IMR-90 (cell line): ENCODE data around the gene SERPINA1. TPM values are rescaled to one million over a fixed set of nuclear protein-coding genes. Genes with fewer than 3 reads are reported as not detected.

ENCODE experiments used
- ATAC-seq: fragments of 200-7000 bp; cut with Tn5 transposase; 2 replicates; pipeline ENCODE4 v1.9.1; 2020; ENCODE audit warnings: low read depth, mild to moderate bottlenecking, moderate library complexity
- BruUV-seq: library from RNA; stranded (reverse); fragments of 400-500 nt; replicated peaks from 2 replicates; lab custom pipeline; 2021; lab: Mats Ljungman, UMichigan
- CTCF ChIA-PET: fragments of 300-600 bp; formaldehyde crosslinking; extraction: SDS; loops from one replicate; lab custom pipeline; 2021; ENCODE audit warnings: antibody characterized with exemption; lab: Yijun Ruan, JAX
- POLR2A ChIA-PET: fragments of 300-600 bp; sonication (Branson Sonifier 250); formaldehyde crosslinking; loops from one replicate; lab custom pipeline; 2022; ENCODE audit warnings: antibody characterized with exemption; ENCODE audit not compliant: unreplicated experiment; lab: Charles Lee
- DNase-seq: peaks from one replicate; pipeline ENCODE4 v3.0.0; 2013
- H2AFZ ChIP-seq: replicated peaks from 2 replicates; pipeline ENCODE3; 2013; ENCODE audit warnings: low read length, mild to moderate bottlenecking; ENCODE audit not compliant: poor library complexity
- H2AK5ac ChIP-seq: 2 replicates; pipeline ENCODE4 v1.6.1; 2013; ENCODE audit warnings: low read depth, low read length, inconsistent platforms
- H2AK9ac ChIP-seq: replicated peaks from 2 replicates; pipeline ENCODE3; 2013; ENCODE audit warnings: mild to moderate bottlenecking, low read depth, low read length, moderate library complexity; ENCODE audit not compliant: poor library complexity
- H2BK120ac ChIP-seq: 2 replicates; pipeline ENCODE4 v1.6.1; 2013; ENCODE audit warnings: low read depth, low read length, inconsistent platforms
- H2BK15ac ChIP-seq: 3 replicates; pipeline ENCODE4 v1.6.1; 2013; ENCODE audit warnings: low read depth, low read length, inconsistent platforms
- H2BK20ac ChIP-seq: 2 replicates; pipeline ENCODE4 v1.6.1; 2013; ENCODE audit warnings: low read depth, mild to moderate bottlenecking, inconsistent platforms, low read length, moderate library complexity
- H2BK5ac ChIP-seq: 2 replicates; pipeline ENCODE4 v1.6.1; 2013; ENCODE audit warnings: mild to moderate bottlenecking, low read depth, low read length, inconsistent platforms; ENCODE audit not compliant: poor library complexity, severe bottlenecking
- H3K14ac ChIP-seq: replicated peaks from 2 replicates; pipeline ENCODE4 v1.6.1; 2013; ENCODE audit warnings: low read depth, low read length, inconsistent platforms
- H3K18ac ChIP-seq: 2 replicates; pipeline ENCODE4 v1.6.1; 2013; ENCODE audit warnings: low read depth, low read length, control low read depth
- H3K23ac ChIP-seq: 2 replicates; pipeline ENCODE4 v1.6.1; 2013; ENCODE audit warnings: low read depth, low read length, inconsistent platforms
- H3K27ac ChIP-seq: 2 replicates; pipeline ENCODE4 v1.5.1; 2013; ENCODE audit warnings: mild to moderate bottlenecking, control low read depth, low read length; ENCODE audit not compliant: insufficient read depth
- H3K27me3 ChIP-seq: 2 replicates; pipeline ENCODE4 v1.6.1; 2013; ENCODE audit warnings: low read length; ENCODE audit not compliant: control insufficient read depth, insufficient read depth
- H3K36me3 ChIP-seq: 2 replicates; pipeline ENCODE4 v1.6.1; 2013; ENCODE audit warnings: low read length, mixed read lengths; ENCODE audit not compliant: control insufficient read depth, insufficient read depth
- H3K4ac ChIP-seq: 2 replicates; pipeline ENCODE4 v1.6.1; 2013; ENCODE audit warnings: low read depth, low read length, inconsistent platforms
- H3K4me1 ChIP-seq: 2 replicates; pipeline ENCODE4 v1.6.1; 2013; ENCODE audit warnings: low read length, mixed read lengths; ENCODE audit not compliant: control insufficient read depth, insufficient read depth
- H3K4me2 ChIP-seq: 2 replicates; pipeline ENCODE4 v1.6.1; 2013; ENCODE audit warnings: low read depth, mild to moderate bottlenecking, control low read depth, low read length, moderate library complexity
- H3K4me3 ChIP-seq: 2 replicates; pipeline ENCODE4 v1.5.1; 2013; ENCODE audit warnings: low read depth, mild to moderate bottlenecking, control low read depth, low read length, moderate library complexity; ENCODE audit not compliant: insufficient read depth
- H3K56ac ChIP-seq: 2 replicates; pipeline ENCODE4 v1.6.1; 2013; ENCODE audit warnings: low read length, inconsistent platforms; ENCODE audit not compliant: insufficient read depth; ENCODE audit errors: extremely low read depth
- H3K79me1 ChIP-seq, 2 experiments: 2 replicates each; pipeline ENCODE4 v1.6.1; 2013; ENCODE audit warnings: low read length in 2 of 2, inconsistent platforms in 1 of 2, low read depth in 1 of 2
- H3K9ac ChIP-seq: 2 replicates; pipeline ENCODE4 v1.6.1; 2013; ENCODE audit warnings: low read depth, low read length, control low read depth
- H3K9me1 ChIP-seq: 2 replicates; pipeline ENCODE4 v1.6.1; 2013; ENCODE audit warnings: low read length, inconsistent platforms; ENCODE audit not compliant: insufficient read depth
- H3K9me3 ChIP-seq: 2 replicates; pipeline ENCODE4 v1.6.1; 2013; ENCODE audit warnings: low read length; ENCODE audit not compliant: control insufficient read depth, insufficient read depth
- H4K20me1 ChIP-seq: 2 replicates; pipeline ENCODE4 v1.6.1; 2013; ENCODE audit warnings: low read length, inconsistent platforms; ENCODE audit not compliant: insufficient read depth
- H4K5ac ChIP-seq: 2 replicates; pipeline ENCODE4 v1.6.1; 2013; ENCODE audit warnings: mild to moderate bottlenecking, low read depth, low read length, control low read depth
- H4K8ac ChIP-seq, 2 experiments: 2 replicates each; pipeline ENCODE4 v1.6.1; 2013; ENCODE audit warnings: low read depth in 2 of 2, low read length in 2 of 2, control low read depth in 1 of 2, inconsistent platforms in 1 of 2
- H4K91ac ChIP-seq: 2 replicates; pipeline ENCODE4 v1.6.1; 2013; ENCODE audit warnings: low read depth, low read length, inconsistent platforms; ENCODE audit not compliant: insufficient read depth
- BHLHE40 ChIP-seq: fragments of 150-350 bp; IDR thresholded peaks from 2 replicates; pipeline ENCODE4 v1.6.1; 2016; ENCODE audit warnings: mild to moderate bottlenecking, low read depth, low read length
- CEBPB ChIP-seq: IDR thresholded peaks from 2 replicates; pipeline ENCODE4 v1.6.1; 2012; ENCODE audit warnings: low read depth, low read length, improper control_type of control experiment
- CHD1 ChIP-seq: IDR thresholded peaks from 2 replicates; pipeline ENCODE4 v1.6.1; 2012; ENCODE audit warnings: low read depth, low read length, improper control_type of control experiment
- CTCF ChIP-seq: conservative IDR thresholded peaks from 2 replicates; pipeline ENCODE4 v1.5.1; 2012; ENCODE audit warnings: mild to moderate bottlenecking, low read depth, low read length, improper control_type of control experiment
- ELK1 ChIP-seq: fragments of 150-350 bp; IDR thresholded peaks from 2 replicates; pipeline ENCODE4 v1.6.1; 2016; ENCODE audit warnings: low read depth, mild to moderate bottlenecking, low read length, moderate library complexity, borderline replicate concordance
- FOS ChIP-seq: fragments of 150-350 bp; IDR thresholded peaks from 2 replicates; pipeline ENCODE4 v1.6.1; 2016; ENCODE audit warnings: low read depth, low read length
- MAFK ChIP-seq: IDR thresholded peaks from 2 replicates; pipeline ENCODE4 v1.6.1; 2012; ENCODE audit warnings: low read depth, low read length, improper control_type of control experiment
- MAZ ChIP-seq: IDR thresholded peaks from 2 replicates; pipeline ENCODE4 v1.6.1; 2012; ENCODE audit warnings: low read depth, mild to moderate bottlenecking, low read length, improper control_type of control experiment, moderate library complexity, borderline replicate concordance
- MXI1 ChIP-seq: IDR thresholded peaks from 2 replicates; pipeline ENCODE4 v1.6.1; 2012; ENCODE audit warnings: low read depth, mild to moderate bottlenecking, low read length, moderate library complexity, borderline replicate concordance
- NFE2L2 ChIP-seq: fragments of 150-350 bp; IDR thresholded peaks from 2 replicates; pipeline ENCODE4 v1.6.1; 2016; ENCODE audit warnings: low read depth, mild to moderate bottlenecking, low read length
- POLR2A ChIP-seq: IDR thresholded peaks from 2 replicates; pipeline ENCODE4 v1.6.1; 2012; ENCODE audit warnings: mild to moderate bottlenecking, low read depth, low read length
- RAD21 ChIP-seq: IDR thresholded peaks from 2 replicates; pipeline ENCODE4 v1.6.1; 2012; ENCODE audit warnings: low read length, improper control_type of control experiment
- RCOR1 ChIP-seq: IDR thresholded peaks from 2 replicates; pipeline ENCODE4 v1.6.1; 2012; ENCODE audit warnings: mild to moderate bottlenecking, low read length, improper control_type of control experiment; ENCODE audit not compliant: insufficient replicate concordance
- RFX5 ChIP-seq: IDR thresholded peaks from 2 replicates; pipeline ENCODE4 v1.8.0; 2012; ENCODE audit warnings: low read depth, mild to moderate bottlenecking, low read length, moderate library complexity
- SMC3 ChIP-seq: fragments of 150-350 bp; IDR thresholded peaks from 2 replicates; pipeline ENCODE4 v1.6.1; 2016; ENCODE audit warnings: low read depth, mild to moderate bottlenecking, antibody characterized with exemption, low read length, moderate library complexity
- USF2 ChIP-seq: fragments of 150-350 bp; IDR thresholded peaks from 2 replicates; pipeline ENCODE4 v1.6.1; 2017; ENCODE audit warnings: mild to moderate bottlenecking, antibody characterized with exemption, low read length, low read depth
- WGBS, 2 experiments: methylation state at CpG; one replicate each; pipeline versions ENCODE4 v1.1.5 to v1.1.7; 2013; ENCODE audit warnings: missing lambda C conversion rate in 2 of 2; ENCODE audit not compliant: insufficient read length in 1 of 2; ENCODE audit errors: extremely low coverage in 2 of 2; 5-methylcytosine and 5-hydroxymethylcytosine counted together
- dilution Hi-C: fragments of 300-500 bp; cut with HindIII; formaldehyde crosslinking; loops from one replicate; pipeline ENCODE4 v1.14.3; 2018; ENCODE audit warnings: low sequenced_read_pairs; ENCODE audit not compliant: unreplicated experiment
- in situ Hi-C: fragments of 300-500 bp; cut with MboI; formaldehyde crosslinking; loops from 3 replicates; pipeline ENCODE4 v1.14.3; 2019; ENCODE audit warnings: low sequenced_read_pairs, inconsistent platforms, mixed read lengths
- intact Hi-C: fragments of 100-400 bp; cut with micrococcal nuclease; formaldehyde crosslinking; loops from 2 replicates; pipeline ENCODE4 v1.10.0; 2022
- polyA plus RNA-seq, 3 experiments: library from polyadenylated mRNA; depleted of rRNA; stranded (reverse); fragments of >200 nt; gene quantifications; 2 replicates each; pipeline ENCODE4 v1.2.3, GENCODE V29; 2012; ENCODE audit warnings: low replicate concordance in 1 of 3
- total RNA-seq: library from RNA; depleted of rRNA; stranded (reverse); fragments of >200 nt; gene quantifications from 2 replicates; pipeline ENCODE4 v1.2.3, GENCODE V29; 2012

Gene SERPINA1
- total and polyA plus RNA-seq, 2 of the 4 experiments (the other 2 are of a cell fraction) = 0.54 to 1.2 TPM

GRCh38 chr14:94395888-94396574 lies 7.6 kb upstream of the SERPINA1 start:
- H4K5ac ChIP-seq = no peak overlapping the region
- H3K9me3 ChIP-seq = no peaks in the 10 kb centered on the region
- H3K14ac ChIP-seq = no peak overlapping the region
- no peak overlapping the region for H3K56ac ChIP-seq
- WGBS, 2 experiments = no CpG with 5 or more reads among the region's 5 CpGs
- H3K27me3 ChIP-seq = no peaks in the 10 kb centered on the region
- no peak overlapping the region for H3K4me2 ChIP-seq
- H2AK5ac ChIP-seq = no peak overlapping the region
- H3K23ac ChIP-seq = no peak overlapping the region
- dilution Hi-C loops (no loop called here), intact Hi-C loops (no loop called here), in situ Hi-C loops (no loop called here)
- no peak overlapping the region for H2BK5ac ChIP-seq
- BruUV-seq = no TSS peak
- TF ChIP-seq SMC3 = no peak
- TF ChIP-seq MAZ = no peak
- TF ChIP-seq CHD1 = no peak
- no peak for TF ChIP-seq ELK1
- TF ChIP-seq FOS = no peak
- no peak for TF ChIP-seq NFE2L2
- no peak for TF ChIP-seq CEBPB
- no peak for TF ChIP-seq RCOR1
- TF ChIP-seq USF2 = no peak
- TF ChIP-seq MXI1 = no peak
- no peak for TF ChIP-seq RAD21
- TF ChIP-seq MAFK = no peak
- TF ChIP-seq RFX5 = no peak
- no peak for TF ChIP-seq CTCF
- no peak for TF ChIP-seq POLR2A
- no peak for TF ChIP-seq BHLHE40
- ATAC-seq (no peak), DNase-seq (no peak)
- H3K4me1 ChIP-seq = no peaks in the 10 kb centered on the region
- H4K20me1 ChIP-seq = no peaks in the 10 kb centered on the region
- no peak overlapping the region for H3K4me3 ChIP-seq
- no peak overlapping the region for H2AK9ac ChIP-seq
- no peaks in the 10 kb centered on the region for H3K36me3 ChIP-seq
- H4K91ac ChIP-seq = no peak overlapping the region
- POLR2A ChIA-PET = no interaction called here
- H3K18ac ChIP-seq = no peak overlapping the region
- H2BK120ac ChIP-seq = no peak overlapping the region
- H3K79me1 ChIP-seq = no peaks in the 10 kb centered on the region
- no peak overlapping the region for H3K9ac ChIP-seq
- H4K8ac ChIP-seq = no peak overlapping the region
- H2BK20ac ChIP-seq = no peak overlapping the region
- CTCF ChIA-PET = no interaction called here
- H3K4ac ChIP-seq = no peak overlapping the region
- H2AFZ ChIP-seq = no peak overlapping the region
- H3K9me1 ChIP-seq = no peaks in the 10 kb centered on the region
- no peak overlapping the region for H2BK15ac ChIP-seq
- H3K27ac ChIP-seq = no peak overlapping the region
